Activated CD8-positive, alpha-beta memory T cell treated with anti-CD3 and anti-CD28 coated beads, Interleukin-2, amount 50 U/mL, for 48 hours (primary cell): ENCODE data around the gene PRSS3.
"Not testable (repeated sequence)": the region's sequence is repeated elsewhere in the genome, so short reads cannot be mapped to it uniquely, and the experiment has no call there.

Experiments used
- DNase-seq: peaks from one replicate; pipeline ENCODE4 v3.0.0-alpha.2; 2020

PRSS3 gene

GRCh38 chr9:33787839-33788238 lies 7.5 kb upstream of the PRSS3 start:
- DNase-seq: no peak

- not testable (repeated sequence) for DNase-seq
These were observed 5.9 kb upstream of the PRSS3 start for GRCh38 chr9:33789429-33789828.

- DNase-seq: no peak
These were observed 4.2 kb upstream of the PRSS3 start for GRCh38 chr9:33791117-33791516.

GRCh38 chr9:33793496-33793895 lies 1.9 kb upstream of the PRSS3 start:
- not testable (repeated sequence) for DNase-seq

- DNase-seq: no peak
These were observed 801 bp upstream of the PRSS3 start for GRCh38 chr9:33794560-33794959.

- DNase-seq: no peak
These were observed 458 bp downstream of the PRSS3 start for GRCh38 chr9:33795819-33796218.

GRCh38 chr9:33796679-33797078 lies 1.3 kb downstream of the PRSS3 start:
- DNase-seq: not testable (repeated sequence)

GRCh38 chr9:33797837-33798236 lies 2.5 kb downstream of the PRSS3 start:
- no peak for DNase-seq

GRCh38 chr9:33798545-33798944 lies 3.2 kb downstream of the PRSS3 start:
- DNase-seq: no peak

GRCh38 chr9:33799928-33800704 lies 4.8 kb downstream of the PRSS3 start:
- no peak for DNase-seq

- DNase-seq: no peak
These were observed 5.5 kb downstream of the PRSS3 start for GRCh38 chr9:33800886-33801285.

GRCh38 chr9:33801943-33802500 lies 6.7 kb downstream of the PRSS3 start:
- not testable (repeated sequence) for DNase-seq

GRCh38 chr9:33804196-33804595 lies 8.8 kb downstream of the PRSS3 start:
- DNase-seq: not testable (repeated sequence)

- not testable (repeated sequence) for DNase-seq
These were observed 11.8 kb downstream of the PRSS3 start for GRCh38 chr9:33807156-33807555.

GRCh38 chr9:33808979-33809322 lies 13.6 kb downstream of the PRSS3 start:
- DNase-seq: not testable (repeated sequence)

- no peak for DNase-seq
These were observed 14.1 kb downstream of the PRSS3 start for GRCh38 chr9:33809506-33809905.

GRCh38 chr9:33813712-33814641 lies 18.6 kb downstream of the PRSS3 start:
- no peak for DNase-seq

- DNase-seq: no peak
These were observed 20.4 kb downstream of the PRSS3 start for GRCh38 chr9:33815781-33816180.

- DNase-seq: peak; percentile 92
These were observed 21.2 kb downstream of the PRSS3 start, which contains the start of gene UBE2R2 for GRCh38 chr9:33816327-33817252. TSS of gene UBE2R2 (plus strand) at chr9:33817160. CDS start at chr9:33817758, 598 bp downstream.

GRCh38 chr9:33817327-33818166 lies 22.2 kb downstream of the PRSS3 start:
- peak; percentile 79 for DNase-seq

GRCh38 chr9:33818167-33818846 lies 22.9 kb downstream of the PRSS3 start:
- no peak for DNase-seq
